ENCODE results near the gene BBS9.

- TF ChIP-seq CTCF (IDR thresholded peaks at IDR 0.05) (no peak), POLR2A (IDR thresholded peaks at IDR 0.05) (no peak)
Observed at GRCh38 chr7:33130184-33130583, 820 bp downstream of the BBS9 start.
